ENCODE measurements around the gene LIMS1. TPM values are rescaled to one million over a fixed set of nuclear protein-coding genes. Genes with fewer than 3 reads are reported as not detected.
"Not testable (repeated sequence)": the region's sequence is repeated elsewhere in the genome, so short reads cannot be mapped to it uniquely, and the experiment has no call there.

LIMS1 gene
- total and polyA plus RNA-seq, 10 donors = 8.9 to 104 (median 61.2) TPM

GRCh38 chr2:108701806-108702205, 167.5 kb downstream of the LIMS1 start:
- 32 to 56% (median 44%) methylated on average over 2 of the region's 2 CpGs for WGBS, 5 donors
- Histone ChIP-seq H3K9me3 (peaks cover 0 to 8% (median 4%) of the 10 kb centered on the region in 8 donors), H3K27ac (no peak overlapping the region), H3K4me3 (no peak overlapping the region), H3K27me3 (replicated peaks in 1 of 7) (no peaks in the 10 kb centered on the region), H3K4me1 (no peaks in the 10 kb centered on the region), H3K36me3 (no peaks in the 10 kb centered on the region)
- intact Hi-C loops (cut with DNase I; ENCODE audit: low total_unique reads) = no loop called here
- DNase-seq = no peak
- TF ChIP-seq CTCF (IDR thresholded peaks at IDR 0.05 in 8 of 11, conservative IDR thresholded peaks at IDR 0.05 in 3 of 11) (no peak), POLR2A (IDR thresholded peaks at IDR 0.05) (no peak), POLR2AphosphoS5 (IDR thresholded peaks at IDR 0.05) (no peak)

DNA sequence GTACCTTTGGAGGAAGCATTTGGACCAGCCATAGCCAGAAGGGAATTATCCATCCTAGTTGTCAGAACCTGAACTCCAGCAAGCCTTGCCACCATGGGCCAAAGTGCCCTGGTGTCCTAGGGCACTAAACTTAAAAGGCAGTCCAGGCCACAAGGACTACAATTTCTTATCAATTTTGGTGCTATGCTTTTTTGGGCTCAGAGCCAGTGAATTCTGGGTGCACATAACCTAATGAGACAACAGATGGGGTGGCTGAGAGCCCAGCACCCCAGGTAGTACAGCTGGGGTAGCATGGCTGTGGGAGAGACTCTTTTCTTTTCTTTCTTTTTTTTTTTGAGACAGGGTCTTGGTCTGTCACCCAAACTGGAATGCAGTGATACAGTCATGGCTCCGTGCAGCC, 170.6 kb downstream of the LIMS1 start:
- intact Hi-C loops (cut with DNase I; ENCODE audit: low total_unique reads) = no loop called here
- Histone ChIP-seq H3K27me3 (replicated peaks in 1 of 7) (no peaks in the 10 kb centered on the region), H3K9me3 (peaks cover 0 to 30% (median 21%) of the 10 kb centered on the region in 8 donors), H3K4me1 (no peaks in the 10 kb centered on the region), H3K4me3 (no peak overlapping the region), H3K27ac (no peak overlapping the region), H3K36me3 (no peaks in the 10 kb centered on the region)
- DNase-seq = no peak
- TF ChIP-seq POLR2A (IDR thresholded peaks at IDR 0.05) (no peak), CTCF (IDR thresholded peaks at IDR 0.05 in 8 of 11, conservative IDR thresholded peaks at IDR 0.05 in 3 of 11) (no peak), POLR2AphosphoS5 (IDR thresholded peaks at IDR 0.05) (no peak)
- 82 to 100% (median 89%) methylated on average over 1 of the region's 1 CpG for WGBS, 5 donors

- Histone ChIP-seq H3K4me3 (no peak overlapping the region), H3K9me3 (peaks cover 0 to 30% (median 21%) of the 10 kb centered on the region in 8 donors), H3K27ac (no peak overlapping the region), H3K36me3 (no peaks in the 10 kb centered on the region), H3K4me1 (no peaks in the 10 kb centered on the region), H3K27me3 (replicated peaks in 1 of 7) (no peaks in the 10 kb centered on the region)
- intact Hi-C loops (cut with DNase I; ENCODE audit: low total_unique reads) = no loop called here
- no peak for TF ChIP-seq POLR2A (IDR thresholded peaks at IDR 0.05)
- TF ChIP-seq CTCF (IDR thresholded peaks at IDR 0.05 in 8 of 11, conservative IDR thresholded peaks at IDR 0.05 in 3 of 11) = no peak
- TF ChIP-seq POLR2AphosphoS5 (IDR thresholded peaks at IDR 0.05) = no peak
- DNase-seq = no peak
Measured at GRCh38 chr2:108707300-108707699, 173.0 kb downstream of the LIMS1 start.

DNA sequence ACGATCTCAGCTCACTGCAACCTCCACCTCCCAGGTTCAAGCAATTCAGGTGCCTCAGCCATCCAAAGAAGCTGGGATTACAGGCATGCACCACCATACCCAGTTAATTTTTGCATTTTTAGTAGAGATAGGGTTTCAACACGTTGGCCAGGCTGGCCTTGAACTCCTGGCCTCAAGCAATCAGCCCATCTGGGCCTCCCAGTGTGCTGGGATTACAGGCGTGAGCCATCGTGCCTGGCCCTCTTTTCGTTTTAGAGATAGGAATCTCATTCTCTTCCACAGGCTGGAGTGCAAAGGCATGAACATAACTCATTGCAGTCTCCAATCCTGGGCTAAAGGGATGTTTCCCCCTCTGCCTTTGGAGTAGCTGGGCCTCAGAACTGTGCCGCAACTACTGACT, 182.7 kb downstream of the LIMS1 start:
- H3K4me3 ChIP-seq; H3K27ac ChIP-seq; DNase-seq; intact Hi-C loops (cut with DNase I; ENCODE audit: low total_unique reads); H3K27me3 ChIP-seq (replicated peaks in 1 of 7); H3K9me3 ChIP-seq; H3K36me3 ChIP-seq: not testable (repeated sequence)
- 80 to 87% (median 83%) methylated on average over 6 of the region's 6 CpGs for WGBS, 5 donors
- peaks cover 8 to 29% (median 14%) of the 10 kb centered on the region in 6 donors for H3K4me1 ChIP-seq
